ENCODE results near the gene ZNF433.
"Not testable (repeated sequence)": the region's sequence is repeated elsewhere in the genome, so short reads cannot be mapped to it uniquely, and the experiment has no call there.

ZNF433 gene

GRCh38 chr19:12035220-12036172 is at the start of gene ZNF433:
Gene ZNF433 (minus strand): TSS chr19:12035679. CDS start chr19:12035539, 140 bp downstream.
- DNase-seq (ENCODE audit: low read depth in 3 of 3): peak; percentile 45 to 80 (median 65)

DNA sequence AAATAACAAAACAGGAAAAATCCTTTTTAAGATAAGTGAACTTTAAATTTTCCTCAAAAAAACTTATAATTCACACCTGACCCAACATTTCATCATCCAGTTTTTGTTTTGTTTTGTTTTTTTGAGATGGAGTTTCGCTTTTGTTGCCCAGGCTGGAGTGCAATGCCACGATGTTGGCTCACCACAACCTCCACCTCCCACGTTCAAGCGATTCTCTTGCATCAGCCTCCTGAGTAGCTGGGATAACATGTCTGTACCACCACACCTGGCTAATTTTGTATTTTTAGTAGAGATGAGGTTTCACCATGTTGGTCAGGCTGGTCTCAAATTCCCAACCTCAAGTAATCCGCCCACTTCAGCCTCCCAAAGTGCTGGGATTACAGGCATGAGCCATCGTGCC is 47.9 kb upstream of the ZNF433 start:
- not testable (repeated sequence) for DNase-seq (ENCODE audit: low read depth in 3 of 3)

DNA sequence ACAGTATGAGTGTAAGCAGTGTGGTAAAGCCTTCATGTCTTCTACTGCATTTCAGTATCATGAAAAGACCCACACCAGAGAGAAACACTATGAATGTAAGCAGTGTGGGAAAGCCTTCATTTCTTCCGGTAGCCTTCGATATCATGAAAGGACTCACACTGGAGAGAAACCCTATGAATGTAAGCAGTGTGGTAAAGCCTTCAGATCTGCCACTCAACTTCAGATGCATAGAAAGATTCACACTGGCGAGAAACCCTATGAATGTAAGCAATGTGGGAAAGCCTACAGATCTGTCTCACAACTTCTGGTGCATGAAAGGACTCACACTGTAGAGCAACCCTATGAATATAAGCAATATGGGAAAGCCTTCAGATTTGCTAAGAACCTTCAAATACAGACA is 41.9 kb upstream of the ZNF433 start:
- DNase-seq (ENCODE audit: low read depth in 3 of 3): no peak

- not testable (repeated sequence) for DNase-seq (ENCODE audit: low read depth in 3 of 3)
These were observed 40.9 kb upstream of the ZNF433 start for GRCh38 chr19:12076331-12076730.

DNA sequence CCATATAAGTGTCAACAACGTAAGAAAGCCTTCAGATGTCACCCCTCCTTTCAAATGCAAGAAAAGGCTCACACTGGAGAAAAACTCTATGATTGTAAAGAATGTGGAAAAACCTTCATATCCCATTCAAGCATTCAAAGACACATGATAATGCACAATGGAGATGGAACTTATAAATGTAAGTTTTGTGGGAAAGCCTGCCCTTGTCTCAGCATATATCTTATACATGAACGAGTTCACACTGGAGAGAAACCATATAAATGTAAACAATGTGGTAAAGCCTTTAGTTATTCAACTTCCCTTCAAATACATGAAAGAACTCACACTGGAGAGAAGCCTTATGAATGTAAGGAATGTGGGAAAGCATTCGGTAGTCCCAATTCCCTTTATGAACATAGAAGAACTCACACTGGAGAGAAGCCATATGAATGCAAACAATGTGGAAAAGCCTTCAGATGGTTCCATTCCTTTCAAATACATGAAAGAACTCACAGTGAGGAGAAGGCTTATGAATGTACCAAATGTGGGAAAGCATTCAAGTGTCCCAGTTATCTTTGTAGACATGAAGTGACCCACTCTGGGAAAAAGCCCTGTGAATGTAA is 40.2 kb upstream of the ZNF433 start:
- DNase-seq (ENCODE audit: low read depth in 3 of 3): no peak

GRCh38 chr19:12064590-12065538 is 29.4 kb upstream of the ZNF433 start, which contains the start of gene ZNF844:
Gene ZNF844 (plus strand): TSS chr19:12064731. CDS start chr19:12064874, 143 bp downstream.
- DNase-seq (ENCODE audit: low read depth in 3 of 3): peak; percentile 56 to 80 (median 57)

- DNase-seq (ENCODE audit: low read depth in 3 of 3): no peak
These were observed 20.3 kb upstream of the ZNF433 start for GRCh38 chr19:12055784-12056183.

- peak; percentile 32 to 72 (median 40) for DNase-seq (ENCODE audit: low read depth in 3 of 3)
These were observed 17.2 kb upstream of the ZNF433 start, which contains the start of gene ZNF878 for GRCh38 chr19:12052497-12053169. Gene ZNF878 (minus strand): TSS chr19:12052961. CDS start chr19:12052801, 160 bp downstream.

- DNase-seq (ENCODE audit: low read depth in 3 of 3): no peak
These were observed 16.6 kb upstream of the ZNF433 start for GRCh38 chr19:12052091-12052496.

DNA sequence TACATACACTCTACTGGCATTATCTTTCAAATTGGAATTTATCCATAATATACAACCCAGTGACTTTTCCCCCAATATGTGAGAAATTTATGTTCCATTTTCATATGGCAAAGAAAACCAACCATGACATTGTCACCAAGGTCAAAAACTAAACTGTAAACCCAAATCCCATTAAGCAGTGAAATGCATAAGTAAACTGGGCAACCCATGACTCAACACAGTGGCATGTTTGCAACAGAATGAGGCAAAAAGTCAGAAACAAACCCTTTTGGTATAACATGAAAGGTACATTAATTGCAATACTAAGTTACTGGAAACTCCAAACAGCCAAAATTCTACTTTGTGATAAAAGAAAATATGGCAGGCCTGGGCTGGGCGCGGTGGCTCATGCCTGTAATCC is 12.4 kb upstream of the ZNF433 start:
- DNase-seq (ENCODE audit: low read depth in 3 of 3): no peak

DNA sequence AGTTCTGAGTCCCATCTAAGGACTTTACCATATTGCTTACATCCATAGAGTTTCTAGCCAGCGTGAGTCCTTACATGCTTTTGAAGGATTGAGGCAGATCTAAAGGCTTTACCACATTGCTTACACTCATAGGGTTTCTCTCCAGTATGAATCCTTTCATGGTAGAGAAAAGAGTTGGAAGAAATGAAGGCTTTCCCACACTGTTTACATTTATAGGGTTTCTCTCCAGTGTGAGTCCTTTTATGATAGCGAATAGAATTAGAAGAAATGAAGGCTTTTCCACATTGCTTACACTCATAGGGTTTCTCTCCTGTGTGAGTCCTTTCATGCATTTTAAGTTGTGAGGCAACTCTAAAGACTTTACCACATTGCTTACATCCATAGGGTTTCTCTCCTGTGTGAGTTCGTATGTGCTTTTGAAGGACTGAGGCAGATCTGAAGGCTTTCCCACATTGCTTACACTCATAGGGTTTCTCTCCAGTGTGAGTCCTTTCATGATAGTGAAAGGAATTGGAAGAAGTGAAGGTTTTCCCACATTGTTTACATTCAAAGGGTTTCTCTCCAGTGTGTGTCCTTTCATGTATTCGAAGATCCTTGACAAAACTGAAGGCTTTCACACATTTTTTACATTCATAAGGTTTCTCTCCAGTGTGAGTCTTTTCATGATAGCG is 8.4 kb upstream of the ZNF433 start:
- no peak for DNase-seq (ENCODE audit: low read depth in 3 of 3)

- DNase-seq (ENCODE audit: low read depth in 3 of 3): no peak
These were observed 7.4 kb upstream of the ZNF433 start for GRCh38 chr19:12042893-12043292.

DNA sequence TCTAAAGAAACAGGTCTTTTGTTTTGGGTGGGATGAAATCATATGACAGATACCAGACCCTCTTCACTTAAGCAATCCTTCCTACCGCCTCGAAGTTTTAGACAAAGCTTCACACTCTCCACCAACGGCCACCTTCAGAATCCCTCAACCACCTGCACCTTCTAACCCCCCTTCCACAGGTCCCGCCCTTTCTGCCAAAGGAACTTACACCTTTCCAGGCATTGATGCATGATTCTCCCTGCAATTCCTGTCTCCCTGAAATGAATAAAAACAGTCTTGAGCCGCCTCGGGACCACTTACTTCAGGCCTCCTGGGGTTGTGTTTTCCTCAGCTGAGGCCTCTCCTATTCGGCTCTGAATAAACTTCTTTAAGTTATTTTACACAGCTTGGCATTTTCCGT is 859 bp downstream of the ZNF433 start:
- no peak for DNase-seq (ENCODE audit: low read depth in 3 of 3)

- no peak for DNase-seq (ENCODE audit: low read depth in 3 of 3)
These were observed 1.3 kb downstream of the ZNF433 start for GRCh38 chr19:12034198-12034597.

DNA sequence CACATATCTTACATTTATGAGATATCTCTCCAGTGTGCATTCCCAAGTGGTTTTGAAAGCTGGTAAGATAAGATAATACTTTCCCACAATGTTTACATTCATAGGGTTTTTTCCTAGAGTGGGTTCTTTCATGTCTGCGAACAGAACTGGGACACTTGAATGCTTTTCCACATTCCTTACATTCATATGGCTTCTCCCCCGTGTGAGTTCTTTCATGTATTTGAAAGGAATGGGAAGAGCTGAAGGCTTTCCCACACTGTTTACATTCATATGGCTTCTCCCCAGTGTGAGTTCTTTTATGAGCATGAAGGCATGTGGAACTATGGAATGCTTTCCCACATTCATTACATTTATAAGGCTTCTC is 19.7 kb downstream of the ZNF433 start:
- no peak for DNase-seq (ENCODE audit: low read depth in 3 of 3)

GRCh38 chr19:12015015-12015752 is 20.3 kb downstream of the ZNF433 start:
- no peak for DNase-seq (ENCODE audit: low read depth in 3 of 3)

- DNase-seq (ENCODE audit: low read depth in 3 of 3): no peak
These were observed 35.1 kb downstream of the ZNF433 start for GRCh38 chr19:12000152-12000981.

DNA sequence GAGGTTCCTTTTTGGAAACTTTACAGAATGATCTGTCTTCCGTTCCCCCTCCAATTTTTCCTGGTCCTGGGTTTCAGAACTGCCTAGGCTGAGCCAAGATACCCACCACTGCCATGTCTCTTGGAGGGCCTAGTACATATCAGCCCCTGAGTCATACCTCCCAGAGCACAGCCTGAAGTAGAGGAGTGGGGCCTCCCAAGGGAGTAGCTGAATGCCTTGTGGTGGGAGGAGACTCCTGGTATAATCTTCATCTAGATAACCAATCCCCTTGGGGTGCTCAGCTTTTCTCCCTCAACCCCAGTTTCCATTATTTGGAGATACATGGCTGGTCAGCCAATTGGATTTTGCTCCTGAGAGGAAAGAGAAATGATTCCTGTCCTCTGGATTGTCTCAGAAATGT is 40.3 kb downstream of the ZNF433 start:
- no peak for DNase-seq (ENCODE audit: low read depth in 3 of 3)

GRCh38 chr19:11991921-11992320 is 43.6 kb downstream of the ZNF433 start:
- not testable (repeated sequence) for DNase-seq (ENCODE audit: low read depth in 3 of 3)

Measured in stimulated activated CD4-positive, alpha-beta T cell treated with anti-CD3 and anti-CD28 coated beads, TNF-alpha, amount 100 ng/mL, for 24 hours (primary cell).